IPS-11a (cell line): ENCODE data around the gene DSC2.
A peak's percentile ranks its signal among the peaks of the same experiment; 100 is the strongest.
"Not testable (repeated sequence)": the region's sequence is repeated elsewhere in the genome, so short reads cannot be mapped to it uniquely, and the experiment has no call there.

Source experiments
- H3K4me3 ChIP-seq: one replicate; pipeline ENCODE4 v1.5.1; 2013; ENCODE audit warnings: low read depth, low read length, control low read depth

Gene DSC2

DNA sequence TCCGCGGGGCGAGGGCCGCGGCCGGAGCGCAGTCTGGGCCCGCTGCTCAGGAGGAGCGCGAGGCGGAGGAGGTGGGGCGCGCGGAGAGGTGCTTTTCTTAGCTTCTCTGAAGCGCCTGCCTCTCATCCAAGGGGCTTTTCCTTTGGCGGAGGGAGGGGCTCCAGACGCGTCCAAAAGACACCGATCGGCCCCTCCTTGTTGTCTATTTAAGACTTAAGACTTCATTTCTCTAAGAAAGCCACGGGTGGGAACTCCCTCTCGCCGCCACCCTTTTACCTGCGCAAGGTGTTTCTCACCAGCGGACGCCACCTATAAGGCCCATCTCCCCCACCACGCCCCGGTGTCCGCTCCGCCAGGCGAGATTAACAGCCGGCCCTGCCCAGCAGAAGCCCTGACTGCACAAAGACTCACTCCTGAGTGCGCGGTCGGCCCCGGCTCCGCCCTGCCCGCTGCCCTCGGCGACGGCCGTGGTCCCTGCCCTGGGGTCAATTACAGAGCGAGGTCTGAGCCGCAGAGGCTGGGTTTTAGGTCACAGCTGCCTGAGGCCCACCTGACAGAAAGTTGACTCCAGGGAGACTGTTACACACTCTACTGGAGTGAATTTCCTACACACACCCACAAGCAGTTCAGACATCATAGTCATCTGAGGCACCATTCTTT lies at the start of gene DSC2:
Gene DSC2, minus strand, starts transcription at position 397 of the 660 bp plus-strand sequence. CDS start 450 bp downstream, outside the sequence.
- peak within 1 kb of the TSS; percentile 67 for H3K4me3 ChIP-seq

GRCh38 chr18:31149351-31149750 lies 47.1 kb upstream of the DSC2 start:
- H3K4me3 ChIP-seq: no peak overlapping the region

GRCh38 chr18:31148600-31148999 lies 46.4 kb upstream of the DSC2 start:
- H3K4me3 ChIP-seq: no peak overlapping the region

DNA sequence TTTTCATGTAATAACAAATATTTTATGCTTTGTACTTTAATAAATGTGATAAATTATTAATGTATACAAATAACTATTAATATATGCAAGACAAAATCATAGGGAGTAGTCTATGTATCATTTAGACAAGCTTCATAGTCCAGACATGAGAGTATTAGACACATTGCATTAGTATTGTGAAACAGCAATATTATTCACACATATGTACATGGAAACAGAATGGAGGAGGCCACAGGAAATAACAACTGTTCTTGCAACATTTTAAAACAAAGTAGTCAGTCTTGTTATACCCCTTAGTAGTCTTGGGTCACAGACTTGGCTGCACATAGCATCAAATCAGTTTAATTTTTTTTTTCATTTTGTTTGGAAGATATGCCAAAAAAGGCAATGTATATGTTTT lies 44.6 kb upstream of the DSC2 start:
- H3K4me3 ChIP-seq: no peak overlapping the region

GRCh38 chr18:31143025-31143424 lies 40.8 kb upstream of the DSC2 start:
- no peak overlapping the region for H3K4me3 ChIP-seq

DNA sequence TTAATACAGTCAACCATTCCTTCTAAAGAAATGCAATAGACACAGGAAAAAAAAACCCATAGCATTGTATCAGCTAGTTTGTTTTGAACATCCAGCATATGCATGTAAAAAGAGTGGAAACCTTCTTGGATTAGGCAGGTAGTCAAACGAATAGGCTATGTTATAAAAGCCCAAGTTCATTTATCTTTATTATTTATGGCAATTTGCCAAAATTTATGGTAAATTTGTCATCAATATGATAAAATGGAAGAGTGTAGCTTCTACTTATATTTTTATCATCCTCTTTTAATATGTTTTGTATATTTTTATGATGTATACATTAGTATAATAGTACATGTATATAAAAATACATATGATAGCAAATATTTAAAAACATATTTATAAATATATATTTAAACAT lies 36.5 kb upstream of the DSC2 start:
- H3K4me3 ChIP-seq: no peak overlapping the region

GRCh38 chr18:31134988-31135529 lies 32.8 kb upstream of the DSC2 start:
- no peak overlapping the region for H3K4me3 ChIP-seq

DNA sequence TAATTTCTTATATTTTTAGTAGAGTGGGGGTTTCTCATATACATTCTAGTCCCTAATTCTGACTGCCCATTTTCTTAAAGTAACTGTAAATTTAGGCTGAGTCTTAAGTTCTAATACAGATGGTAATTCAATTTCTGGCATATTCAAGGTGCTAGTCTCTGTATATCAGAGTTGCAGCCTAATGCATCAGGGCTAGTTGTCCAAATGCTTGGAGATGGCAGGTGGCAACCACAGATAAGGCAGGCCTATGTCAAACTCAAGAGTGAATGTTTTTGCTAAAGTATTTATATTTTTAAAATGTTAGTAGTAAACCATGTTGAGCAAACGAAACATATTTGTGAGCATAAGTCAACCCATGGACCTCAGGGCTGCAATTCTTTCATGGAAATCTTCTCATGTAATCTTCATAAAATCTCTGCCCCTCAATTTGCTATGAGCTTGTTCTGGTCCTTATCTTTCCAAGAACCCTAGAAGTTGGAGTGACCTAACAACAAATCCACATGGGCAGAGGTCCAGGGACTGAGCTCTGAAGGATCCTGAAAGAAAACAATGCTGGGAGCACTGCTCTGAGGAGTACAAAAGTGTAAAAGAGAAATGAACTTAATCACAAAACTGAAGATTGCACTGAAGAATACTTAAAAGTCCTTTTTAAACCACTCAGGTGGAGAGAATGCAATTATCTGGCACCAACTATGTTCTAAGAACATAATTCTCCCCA lies 27.3 kb upstream of the DSC2 start:
- no peak overlapping the region for H3K4me3 ChIP-seq

- H3K4me3 ChIP-seq: no peak overlapping the region
These were observed 23.7 kb upstream of the DSC2 start for GRCh38 chr18:31125878-31126277.

DNA sequence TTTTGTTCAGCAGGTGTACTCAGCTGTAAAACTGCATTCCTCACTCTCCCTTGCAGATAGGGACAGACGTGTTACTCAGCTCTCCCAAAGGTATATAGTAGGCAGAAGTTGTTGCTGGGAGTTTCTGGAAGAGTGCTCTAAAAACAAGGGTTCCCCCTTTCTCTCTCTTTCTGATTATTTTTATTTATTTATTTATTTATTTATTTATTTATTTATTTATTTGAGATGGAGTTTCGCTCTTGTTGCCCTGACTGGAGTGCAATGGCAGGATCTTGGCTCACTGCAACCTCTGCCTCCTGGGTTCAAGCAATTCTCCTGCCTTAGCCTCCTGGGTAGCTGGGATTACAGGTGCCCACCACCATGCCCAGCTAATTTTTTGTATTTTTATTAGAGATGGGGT lies 20.9 kb upstream of the DSC2 start:
- H3K4me3 ChIP-seq: not testable (repeated sequence)

DNA sequence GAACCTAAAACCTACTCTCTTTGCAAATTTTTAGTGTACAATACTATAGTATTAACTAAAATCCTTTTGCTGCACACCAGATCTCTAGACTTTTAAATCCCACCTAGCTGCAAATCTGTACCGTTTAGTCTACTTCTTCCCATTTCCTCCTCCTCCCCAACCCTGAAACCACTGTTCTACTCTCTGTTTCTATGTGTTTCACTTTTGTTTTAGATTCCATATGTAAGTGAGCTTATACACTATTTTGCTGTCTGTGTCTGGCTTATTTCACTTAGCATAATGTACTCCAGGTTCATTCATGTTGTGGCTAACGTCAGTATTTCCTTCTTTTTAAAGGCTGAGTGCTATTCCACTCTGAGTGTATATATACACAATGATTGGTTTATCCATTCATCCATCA lies 18.4 kb upstream of the DSC2 start:
- no peak overlapping the region for H3K4me3 ChIP-seq

- H3K4me3 ChIP-seq: no peak overlapping the region
These were observed 14.8 kb upstream of the DSC2 start for GRCh38 chr18:31116853-31117595.

- no peak overlapping the region for H3K4me3 ChIP-seq
These were observed 10.6 kb upstream of the DSC2 start for GRCh38 chr18:31112804-31113203.

DNA sequence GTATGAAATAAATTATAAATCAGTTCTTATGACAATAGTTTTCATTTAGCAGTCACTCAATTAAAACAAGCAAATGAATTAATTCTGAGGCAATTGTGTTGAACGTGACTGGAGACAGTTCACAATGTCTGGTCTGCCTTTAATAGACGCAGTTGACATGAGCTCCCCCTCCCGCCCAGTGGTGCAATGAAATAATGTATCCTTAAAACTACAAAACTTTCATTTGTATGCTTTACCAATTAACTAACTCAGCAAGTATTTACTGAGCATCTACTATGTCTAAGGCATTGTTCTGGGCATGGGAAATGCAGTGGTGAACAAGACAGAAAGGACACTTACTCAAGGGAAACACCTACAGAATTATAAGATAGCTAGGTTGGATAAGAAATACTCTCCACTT lies 3.5 kb upstream of the DSC2 start:
- no peak overlapping the region for H3K4me3 ChIP-seq

- H3K4me3 ChIP-seq: no peak overlapping the region
These were observed 2.2 kb upstream of the DSC2 start for GRCh38 chr18:31104444-31104843.

DNA sequence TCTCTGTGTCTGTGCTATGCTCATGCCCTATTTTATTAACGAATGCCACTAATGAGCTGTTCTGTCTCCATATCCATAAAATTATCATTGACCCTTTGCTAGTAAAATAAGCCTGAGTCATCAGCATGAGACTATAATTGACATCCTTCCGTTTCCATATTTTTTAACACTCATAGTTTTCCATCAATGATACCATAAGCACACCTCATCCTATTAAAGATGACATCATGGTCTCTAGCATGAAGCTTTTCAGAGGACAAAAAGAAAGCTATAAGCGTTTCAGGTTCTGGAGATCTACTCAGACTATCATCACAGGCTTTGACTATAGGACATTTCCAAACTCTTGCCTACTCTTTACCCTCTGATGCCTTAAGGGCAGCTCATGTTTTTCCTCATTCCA lies 1.2 kb upstream of the DSC2 start:
- H3K4me3 ChIP-seq: no peak overlapping the region

DNA sequence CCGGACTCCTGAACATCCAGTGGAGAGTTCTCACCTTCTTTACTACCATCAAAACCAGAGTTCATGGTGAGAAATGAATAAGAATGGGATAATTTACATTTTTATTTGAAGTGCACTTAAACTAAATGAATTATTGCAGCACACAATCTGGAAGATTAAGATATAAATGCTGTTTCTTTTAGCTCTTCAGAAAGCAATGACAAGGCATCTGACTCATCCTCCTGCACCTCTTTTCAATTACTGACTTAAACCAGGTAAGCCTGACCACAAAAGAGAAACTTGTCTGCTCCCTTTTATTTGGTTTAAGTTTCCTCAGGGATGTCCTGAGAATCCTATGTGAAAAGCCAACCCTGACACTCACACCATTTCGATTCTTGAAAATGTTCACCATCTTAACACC lies 720 bp upstream of the DSC2 start:
- H3K4me3 ChIP-seq: peak overlapping the region; percentile 67

- H3K4me3 ChIP-seq: peak overlapping the region; percentile 67
These were observed 817 bp downstream of the DSC2 start for GRCh38 chr18:31101183-31102024.

DNA sequence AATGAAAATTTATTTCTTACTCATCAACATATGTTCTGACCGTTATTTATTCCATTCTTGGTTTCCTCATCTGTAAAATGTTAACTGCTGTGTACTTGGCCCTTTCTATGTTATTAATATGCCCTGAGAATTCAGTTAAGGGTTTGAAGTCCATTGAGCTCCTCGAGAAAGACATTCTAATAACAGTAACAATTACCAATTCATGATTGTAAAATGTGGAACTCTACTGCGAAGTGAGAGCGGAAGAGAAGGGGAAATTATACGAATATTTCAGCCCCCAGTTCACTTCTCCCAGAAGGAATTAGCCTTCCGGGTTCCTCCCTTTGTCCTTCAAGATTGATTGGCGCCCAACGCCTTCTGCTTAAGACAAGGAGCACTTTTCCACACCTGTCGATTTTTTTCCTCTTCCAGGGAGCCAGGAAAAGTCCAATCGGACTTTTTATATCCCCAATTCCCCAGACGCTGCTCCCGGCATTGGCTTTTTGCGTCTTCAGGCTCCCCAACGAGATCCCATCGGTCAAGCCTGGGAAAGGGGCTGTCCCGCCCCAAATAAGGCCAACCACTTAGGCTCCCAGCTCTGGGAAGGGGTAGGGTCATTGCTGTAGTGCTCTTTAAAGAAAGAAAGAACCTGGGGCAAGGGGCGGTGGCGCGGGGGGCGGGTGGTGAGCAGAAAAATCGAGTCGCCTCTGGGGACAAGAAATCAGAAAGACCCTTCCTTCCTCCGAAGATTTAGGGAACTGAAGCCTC lies 1.6 kb downstream of the DSC2 start:
- peak overlapping the region; percentile 67 for H3K4me3 ChIP-seq
